ENCODE results near the gene MSH6. TPM values are rescaled to one million over a fixed set of nuclear protein-coding genes. Genes with fewer than 3 reads are reported as not detected.

MSH6 gene
- total RNA-seq, 1 experiment from 2014 or later: 152 TPM

GRCh38 chr2:47801118-47801517 is 18.2 kb downstream of the MSH6 start:
- H3K27me3 ChIP-seq (ENCODE audit: control insufficient read depth, insufficient read depth, low read length): no peaks in the 10 kb centered on the region
- DNase-seq: no peak
- no peak overlapping the region for H3K4me3 ChIP-seq (ENCODE audit: insufficient read depth, low read depth, low read length)
- H3K36me3 ChIP-seq (replicated peaks; ENCODE audit: control insufficient read depth, insufficient read depth, low read length): peaks cover 59% of the 10 kb centered on the region

DNA sequence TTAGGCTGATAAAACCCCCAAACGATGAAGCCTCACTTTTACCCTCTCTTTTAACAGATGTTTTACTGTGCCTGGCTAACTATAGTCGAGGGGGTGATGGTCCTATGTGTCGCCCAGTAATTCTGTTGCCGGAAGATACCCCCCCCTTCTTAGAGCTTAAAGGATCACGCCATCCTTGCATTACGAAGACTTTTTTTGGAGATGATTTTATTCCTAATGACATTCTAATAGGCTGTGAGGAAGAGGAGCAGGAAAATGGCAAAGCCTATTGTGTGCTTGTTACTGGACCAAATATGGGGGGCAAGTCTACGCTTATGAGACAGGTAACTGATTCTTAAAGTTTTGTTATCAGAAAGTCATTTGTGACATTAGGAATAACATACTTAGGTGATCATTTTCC is 20.4 kb downstream of the MSH6 start:
- H3K36me3 ChIP-seq (replicated peaks; ENCODE audit: control insufficient read depth, insufficient read depth, low read length): peaks cover 55% of the 10 kb centered on the region
- H3K4me3 ChIP-seq (ENCODE audit: insufficient read depth, low read depth, low read length): no peak overlapping the region
- DNase-seq: no peak
- H3K27me3 ChIP-seq (ENCODE audit: control insufficient read depth, insufficient read depth, low read length): no peaks in the 10 kb centered on the region

GRCh38 chr2:47803770-47804169 is 20.8 kb downstream of the MSH6 start:
- no peak for DNase-seq
- Histone ChIP-seq H3K27me3 (ENCODE audit: control insufficient read depth, insufficient read depth, low read length) (no peaks in the 10 kb centered on the region), H3K36me3 (replicated peaks; ENCODE audit: control insufficient read depth, insufficient read depth, low read length) (peaks cover 53% of the 10 kb centered on the region), H3K4me3 (ENCODE audit: insufficient read depth, low read depth, low read length) (no peak overlapping the region)

DNA sequence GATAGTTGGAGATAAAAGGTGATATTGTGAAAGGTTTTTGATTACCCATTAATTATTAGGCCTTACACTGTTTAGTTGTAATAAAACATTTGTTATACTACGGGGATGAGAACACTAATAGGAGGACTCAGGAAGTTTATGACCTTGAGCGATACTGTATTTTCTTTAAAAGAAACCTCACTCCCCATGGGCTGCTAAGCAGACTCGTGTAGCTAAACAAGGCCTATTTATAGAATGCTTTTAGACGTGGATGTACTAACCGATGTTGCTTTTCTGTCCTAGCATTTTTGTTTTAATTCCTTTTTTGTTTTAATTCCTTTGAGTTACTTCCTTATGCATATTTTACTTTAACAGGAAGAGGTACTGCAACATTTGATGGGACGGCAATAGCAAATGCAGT is 22.9 kb downstream of the MSH6 start:
- Histone ChIP-seq H3K36me3 (replicated peaks; ENCODE audit: control insufficient read depth, insufficient read depth, low read length) (peaks cover 44% of the 10 kb centered on the region), H3K4me3 (ENCODE audit: insufficient read depth, low read depth, low read length) (no peak overlapping the region), H3K27me3 (ENCODE audit: control insufficient read depth, insufficient read depth, low read length) (no peaks in the 10 kb centered on the region)
- DNase-seq: no peak

GRCh38 chr2:47808614-47809013 is 25.7 kb downstream of the MSH6 start:
- no peak overlapping the region for H3K4me3 ChIP-seq (ENCODE audit: insufficient read depth, low read depth, low read length)
- peaks cover 25% of the 10 kb centered on the region for H3K36me3 ChIP-seq (replicated peaks; ENCODE audit: control insufficient read depth, insufficient read depth, low read length)
- DNase-seq: no peak
- H3K27me3 ChIP-seq (ENCODE audit: control insufficient read depth, insufficient read depth, low read length): no peaks in the 10 kb centered on the region

GRCh38 chr2:47809903-47810302 is 27.0 kb downstream of the MSH6 start:
- Histone ChIP-seq H3K4me3 (ENCODE audit: insufficient read depth, low read depth, low read length) (no peak overlapping the region), H3K27me3 (ENCODE audit: control insufficient read depth, insufficient read depth, low read length) (no peaks in the 10 kb centered on the region), H3K36me3 (replicated peaks; ENCODE audit: control insufficient read depth, insufficient read depth, low read length) (peaks cover 14% of the 10 kb centered on the region)
- no peak for DNase-seq

- H3K27me3 ChIP-seq (ENCODE audit: control insufficient read depth, insufficient read depth, low read length): no peaks in the 10 kb centered on the region
- no peak overlapping the region for H3K4me3 ChIP-seq (ENCODE audit: insufficient read depth, low read depth, low read length)
- peaks cover 14% of the 10 kb centered on the region for H3K36me3 ChIP-seq (replicated peaks; ENCODE audit: control insufficient read depth, insufficient read depth, low read length)
- no peak for DNase-seq
These were observed 27.9 kb downstream of the MSH6 start for GRCh38 chr2:47810850-47811249.

DNA sequence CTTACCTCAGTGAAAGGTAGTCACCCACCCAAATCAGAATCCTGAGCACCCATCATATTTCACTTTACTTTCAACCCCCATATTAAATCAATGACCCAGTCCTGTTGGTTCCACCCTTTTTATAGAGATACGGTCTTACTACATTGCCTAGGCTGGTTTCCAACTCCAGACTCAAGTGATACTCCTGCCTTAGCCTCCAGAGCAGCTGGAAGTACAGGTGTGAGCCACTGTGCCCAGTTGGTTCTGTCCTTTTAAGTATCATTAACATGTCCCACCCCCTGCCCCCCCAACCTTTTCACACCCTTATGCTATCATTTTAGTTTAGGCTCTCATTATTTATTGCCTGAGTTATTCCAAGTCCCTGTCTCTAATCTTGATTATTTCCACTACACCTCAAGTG is 28.7 kb downstream of the MSH6 start:
- H3K4me3 ChIP-seq (ENCODE audit: insufficient read depth, low read depth, low read length): no peak overlapping the region
- H3K36me3 ChIP-seq (replicated peaks; ENCODE audit: control insufficient read depth, insufficient read depth, low read length): peaks cover 10% of the 10 kb centered on the region
- DNase-seq: no peak
- H3K27me3 ChIP-seq (ENCODE audit: control insufficient read depth, insufficient read depth, low read length): no peaks in the 10 kb centered on the region

DNA sequence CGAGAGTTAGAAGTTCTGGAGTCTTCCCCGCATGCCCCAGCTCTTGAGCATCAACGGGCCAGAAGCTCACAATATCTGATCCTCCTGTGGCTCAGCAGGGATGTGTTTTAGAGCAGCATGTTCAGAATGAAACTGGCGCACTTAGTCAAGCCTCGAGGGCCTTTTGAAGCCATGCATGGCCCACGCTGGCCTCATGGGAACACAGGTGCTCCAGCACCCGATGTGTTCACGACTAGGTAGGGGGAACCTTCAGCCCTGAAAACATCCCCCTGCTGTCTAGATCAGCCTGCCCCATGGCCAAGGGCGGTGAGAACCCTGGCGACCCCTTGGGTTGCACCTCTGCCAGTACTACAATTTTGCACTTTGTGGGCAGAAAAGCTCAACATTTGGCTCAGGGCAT is 32.8 kb downstream of the MSH6 start:
- no peaks in the 10 kb centered on the region for H3K27me3 ChIP-seq (ENCODE audit: control insufficient read depth, insufficient read depth, low read length)
- peaks cover 11% of the 10 kb centered on the region for H3K36me3 ChIP-seq (replicated peaks; ENCODE audit: control insufficient read depth, insufficient read depth, low read length)
- no peak overlapping the region for H3K4me3 ChIP-seq (ENCODE audit: insufficient read depth, low read depth, low read length)
- DNase-seq: no peak

- DNase-seq: no peak
- no peak overlapping the region for H3K4me3 ChIP-seq (ENCODE audit: insufficient read depth, low read depth, low read length)
- H3K27me3 ChIP-seq (ENCODE audit: control insufficient read depth, insufficient read depth, low read length): no peaks in the 10 kb centered on the region
- H3K36me3 ChIP-seq (replicated peaks; ENCODE audit: control insufficient read depth, insufficient read depth, low read length): peaks cover 15% of the 10 kb centered on the region
These were observed 35.8 kb downstream of the MSH6 start for GRCh38 chr2:47818777-47819176.

DNA sequence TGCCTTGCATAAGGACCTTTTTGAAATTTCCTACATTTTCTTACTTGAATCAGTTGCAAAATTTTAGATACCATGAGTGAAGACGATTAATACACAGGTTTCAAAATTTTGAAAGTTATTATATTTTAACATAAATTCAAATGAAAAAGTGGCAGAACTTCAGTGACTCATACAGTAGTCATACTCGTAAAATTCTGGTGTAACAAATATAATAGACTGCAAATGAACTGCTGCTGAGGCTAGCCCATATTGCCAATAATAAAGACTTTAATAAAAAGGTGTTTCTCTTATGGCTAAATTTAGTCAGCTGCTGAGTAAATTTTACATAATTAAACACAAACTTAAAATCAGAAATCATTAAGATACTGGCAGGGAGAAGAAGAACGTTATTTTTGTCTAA is 36.9 kb downstream of the MSH6 start:
- peaks cover 17% of the 10 kb centered on the region for H3K36me3 ChIP-seq (replicated peaks; ENCODE audit: control insufficient read depth, insufficient read depth, low read length)
- H3K27me3 ChIP-seq (ENCODE audit: control insufficient read depth, insufficient read depth, low read length): no peaks in the 10 kb centered on the region
- no peak overlapping the region for H3K4me3 ChIP-seq (ENCODE audit: insufficient read depth, low read depth, low read length)
- no peak for DNase-seq

DNA sequence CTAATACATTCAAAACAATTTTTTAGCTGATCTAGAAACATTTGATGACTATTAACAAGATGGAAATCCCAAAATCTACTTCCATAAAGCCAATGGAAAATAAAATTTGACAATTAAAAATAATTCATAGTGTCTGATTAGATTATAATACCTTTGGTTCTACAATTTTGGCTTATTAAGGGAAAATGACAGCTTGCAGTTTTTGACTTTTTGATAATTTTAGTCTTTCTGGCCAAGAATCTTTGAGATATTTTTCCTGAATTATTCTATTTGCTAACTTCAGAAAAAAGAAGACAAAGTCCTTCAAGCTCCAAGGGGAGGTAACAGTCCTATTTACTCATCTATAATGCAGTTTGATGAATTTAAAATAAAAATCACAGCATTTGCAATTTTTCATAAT is 39.6 kb downstream of the MSH6 start:
- Histone ChIP-seq H3K27me3 (ENCODE audit: control insufficient read depth, insufficient read depth, low read length) (no peaks in the 10 kb centered on the region), H3K4me3 (ENCODE audit: insufficient read depth, low read depth, low read length) (no peak overlapping the region), H3K36me3 (replicated peaks; ENCODE audit: control insufficient read depth, insufficient read depth, low read length) (peaks cover 12% of the 10 kb centered on the region)
- DNase-seq: no peak

- no peak overlapping the region for H3K4me3 ChIP-seq (ENCODE audit: insufficient read depth, low read depth, low read length)
- H3K36me3 ChIP-seq (replicated peaks; ENCODE audit: control insufficient read depth, insufficient read depth, low read length): peaks cover 8% of the 10 kb centered on the region; the same call in 1 of the 2 replicates
These were observed 50.6 kb downstream of the MSH6 start for GRCh38 chr2:47833516-47833968.

GRCh38 chr2:47838249-47838648 is 55.3 kb downstream of the MSH6 start:
- Histone ChIP-seq H3K4me3 (ENCODE audit: insufficient read depth, low read depth, low read length) (no peak overlapping the region), H3K27me3 (ENCODE audit: control insufficient read depth, insufficient read depth, low read length) (no peaks in the 10 kb centered on the region), H3K36me3 (replicated peaks; ENCODE audit: control insufficient read depth, insufficient read depth, low read length) (peaks cover 4% of the 10 kb centered on the region; the same call in 1 of the 2 replicates)
- DNase-seq: no peak

More at GRCh38 chr2:47833516-47833968, 50.6 kb downstream of the MSH6 start:
- no peak for DNase-seq
- no peaks in the 10 kb centered on the region for H3K27me3 ChIP-seq (ENCODE audit: control insufficient read depth, insufficient read depth, low read length)

DNA sequence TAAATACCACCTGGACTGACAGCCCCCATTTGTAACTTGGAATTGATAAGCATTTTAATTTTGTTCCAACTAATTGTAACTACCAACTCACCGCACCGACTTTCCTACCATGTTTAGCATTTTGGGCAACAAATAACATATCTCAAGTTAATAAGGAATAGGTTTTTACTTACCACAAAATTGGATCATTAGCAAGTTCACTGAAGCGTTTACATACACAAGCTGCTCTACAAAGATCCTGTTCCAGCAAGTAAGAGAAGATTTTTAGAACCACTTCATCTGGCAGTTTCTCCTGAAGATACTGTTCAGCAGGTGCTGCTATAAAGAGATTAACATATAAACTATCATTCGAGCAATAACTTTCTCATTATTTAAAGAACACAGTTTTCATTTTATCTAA is 55.7 kb downstream of the MSH6 start:
- Histone ChIP-seq H3K27me3 (ENCODE audit: control insufficient read depth, insufficient read depth, low read length) (no peaks in the 10 kb centered on the region), H3K4me3 (ENCODE audit: insufficient read depth, low read depth, low read length) (no peak overlapping the region), H3K36me3 (replicated peaks; ENCODE audit: control insufficient read depth, insufficient read depth, low read length) (peaks cover 4% of the 10 kb centered on the region; the same call in 1 of the 2 replicates)
- no peak for DNase-seq

GRCh38 chr2:47842846-47843245 is 59.9 kb downstream of the MSH6 start:
- H3K4me3 ChIP-seq (ENCODE audit: insufficient read depth, low read depth, low read length): no peak overlapping the region
- no peak for DNase-seq
- no peaks in the 10 kb centered on the region for H3K36me3 ChIP-seq (replicated peaks; ENCODE audit: control insufficient read depth, insufficient read depth, low read length)
- no peaks in the 10 kb centered on the region for H3K27me3 ChIP-seq (ENCODE audit: control insufficient read depth, insufficient read depth, low read length)
